Activated CD8-positive, alpha-beta memory T cell treated with anti-CD3 and anti-CD28 coated beads, Interleukin-2, amount 50 U/mL, for 24 hours (primary cell): ENCODE data around the gene GAGE12F.
"Not testable (repeated sequence)": the region's sequence is repeated elsewhere in the genome, so short reads cannot be mapped to it uniquely, and the experiment has no call there.

Experiments used
- DNase-seq: peaks from one replicate; pipeline ENCODE4 v3.0.0-alpha.2; 2020; ENCODE audit errors: extremely low read depth

GAGE12F gene

GRCh38 chrX:49560542-49560941 is at the start of gene GAGE12F:
TSS of gene GAGE12F (plus strand) at chrX:49560842. CDS start at chrX:49561997, 1,155 bp downstream.
- DNase-seq = not testable (repeated sequence)

- not testable (repeated sequence) for DNase-seq
Observed at GRCh38 chrX:49531877-49532276, 28.8 kb upstream of the GAGE12F start, which contains the start of gene GAGE12C. TSS of gene GAGE12C (plus strand) at chrX:49532177. CDS start at chrX:49533332, 1,155 bp downstream.

GRCh38 chrX:49541433-49541832 is 19.2 kb upstream of the GAGE12F start, which contains the start of gene GAGE12D:
TSS of gene GAGE12D (plus strand) at chrX:49541733. CDS start at chrX:49542888, 1,155 bp downstream.
- DNase-seq = not testable (repeated sequence)

GRCh38 chrX:49550989-49551388 is 9.7 kb upstream of the GAGE12F start, which contains the start of gene GAGE12E:
TSS of gene GAGE12E (plus strand) at chrX:49551289. CDS start at chrX:49552444, 1,155 bp downstream.
- DNase-seq = not testable (repeated sequence)

GRCh38 chrX:49568728-49569127 is 8.1 kb downstream of the GAGE12F start:
- DNase-seq = not testable (repeated sequence)

GRCh38 chrX:49569152-49569551 is 8.5 kb downstream of the GAGE12F start:
- DNase-seq = not testable (repeated sequence)

- DNase-seq = not testable (repeated sequence)
Observed at GRCh38 chrX:49570100-49570499, 9.5 kb downstream of the GAGE12F start, which contains the start of gene GAGE12G. TSS of gene GAGE12G (plus strand) at chrX:49570400. CDS start at chrX:49571555, 1,155 bp downstream.

- not testable (repeated sequence) for DNase-seq
Observed at GRCh38 chrX:49579649-49580048, 19.0 kb downstream of the GAGE12F start, which contains the start of gene GAGE12H. TSS of gene GAGE12H (plus strand) at chrX:49579949. CDS start at chrX:49581104, 1,155 bp downstream.

GRCh38 chrX:49589196-49589595 is 28.6 kb downstream of the GAGE12F start, which contains the start of gene GAGE2A:
TSS of gene GAGE2A (plus strand) at chrX:49589496. CDS start at chrX:49590651, 1,155 bp downstream.
- not testable (repeated sequence) for DNase-seq

GRCh38 chrX:49589769-49590478 is 29.3 kb downstream of the GAGE12F start:
- DNase-seq = not testable (repeated sequence)

- not testable (repeated sequence) for DNase-seq
Observed at GRCh38 chrX:49590488-49590887, 29.8 kb downstream of the GAGE12F start.

- DNase-seq = not testable (repeated sequence)
Observed at GRCh38 chrX:49598720-49599119, 38.1 kb downstream of the GAGE12F start, which contains the start of gene GAGE1. TSS of gene GAGE1 (plus strand) at chrX:49599020. CDS start at chrX:49600175, 1,155 bp downstream.

- no peak for DNase-seq
Observed at GRCh38 chrX:49610718-49611310, 50.2 kb downstream of the GAGE12F start.
